Suppressor macrophage treated with lipopolysaccharide for 1 hour (primary cell): ENCODE measurements around the gene GPR137C.

Source experiments
- DNase-seq, 3 donors: peaks; one replicate each; pipeline ENCODE4 v3.0.0-alpha.2; 2020 to 2022

The GPR137C gene, protein sequence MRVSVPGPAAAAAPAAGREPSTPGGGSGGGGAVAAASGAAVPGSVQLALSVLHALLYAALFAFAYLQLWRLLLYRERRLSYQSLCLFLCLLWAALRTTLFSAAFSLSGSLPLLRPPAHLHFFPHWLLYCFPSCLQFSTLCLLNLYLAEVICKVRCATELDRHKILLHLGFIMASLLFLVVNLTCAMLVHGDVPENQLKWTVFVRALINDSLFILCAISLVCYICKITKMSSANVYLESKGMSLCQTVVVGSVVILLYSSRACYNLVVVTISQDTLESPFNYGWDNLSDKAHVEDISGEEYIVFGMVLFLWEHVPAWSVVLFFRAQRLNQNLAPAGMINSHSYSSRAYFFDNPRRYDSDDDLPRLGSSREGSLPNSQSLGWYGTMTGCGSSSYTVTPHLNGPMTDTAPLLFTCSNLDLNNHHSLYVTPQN

DNA sequence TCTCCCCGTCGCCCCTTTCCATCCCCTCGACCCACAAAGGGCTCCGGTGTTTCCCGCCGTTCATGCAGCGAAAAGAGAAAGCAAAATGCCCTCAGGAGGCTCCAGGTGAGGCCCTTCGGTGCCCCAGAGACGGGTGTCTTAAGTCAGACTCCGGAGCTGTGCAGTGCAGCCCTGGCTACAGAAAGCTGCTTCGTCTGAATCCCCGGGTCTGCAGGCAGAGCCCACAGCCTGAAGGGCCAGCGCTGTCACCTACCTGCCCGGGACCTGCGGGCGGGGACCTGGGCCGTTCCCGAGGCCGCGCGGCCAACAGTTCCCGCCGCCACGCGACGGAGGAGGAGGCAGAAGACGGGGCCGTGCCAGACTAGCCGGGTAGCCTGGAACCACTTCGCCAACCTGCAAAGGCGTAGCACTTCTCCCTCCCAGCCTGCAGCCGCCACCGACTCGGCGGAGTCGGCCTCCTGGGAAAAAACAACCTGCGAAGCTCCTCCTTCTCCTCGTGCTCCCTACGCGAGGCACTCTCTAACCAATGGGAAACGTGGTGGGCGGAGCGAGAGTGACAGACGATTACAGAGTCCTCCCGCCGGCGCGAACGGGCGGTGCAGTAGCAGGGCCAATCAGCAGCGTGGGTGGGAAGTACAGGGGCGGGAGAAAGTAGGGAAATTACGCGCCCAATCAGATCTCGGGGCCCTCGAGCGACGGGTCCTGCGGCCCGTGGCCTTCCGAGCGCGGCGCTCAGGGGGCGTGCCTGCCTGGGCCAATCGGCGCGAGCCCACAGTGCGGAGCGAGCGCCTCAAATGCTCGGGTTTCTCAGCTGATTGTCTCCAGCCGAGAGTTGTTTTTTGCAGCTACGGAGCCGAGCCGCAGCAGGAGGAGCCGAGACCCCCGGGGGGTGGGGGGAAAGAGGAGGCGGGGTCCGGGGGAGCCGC, at the start of gene GPR137C, which contains the start of gene TXNDC16:
Gene GPR137C (plus strand): TSS at position 774 of the 926 bp plus-strand sequence. CDS start 312 bp downstream, outside the sequence.
Gene TXNDC16 (minus strand): TSS at position 443 of the 926 bp plus-strand sequence. CDS start 8,948 bp downstream, outside the sequence.
- DNase-seq = peak; percentile 100

DNA sequence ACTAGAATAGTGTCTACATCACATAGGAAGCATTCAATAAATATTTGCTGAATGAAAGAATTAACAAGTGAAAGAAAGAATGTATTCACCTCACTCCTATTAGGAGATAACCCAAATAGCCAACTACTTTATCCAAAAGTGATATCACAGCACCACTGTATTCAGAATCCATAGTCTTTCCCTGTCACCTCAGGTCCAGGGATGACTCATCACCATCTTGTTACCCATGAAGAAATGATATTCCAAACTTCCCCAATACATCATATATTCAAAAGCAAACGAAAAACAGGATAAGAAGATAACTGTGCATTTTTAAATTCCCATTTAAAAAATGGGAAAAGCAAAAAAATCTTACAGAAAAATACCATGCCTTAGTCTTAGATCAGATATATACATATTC, 39.4 kb upstream of the GPR137C start:
- DNase-seq = peak in 1 of 3 donors; percentile 3

DNA sequence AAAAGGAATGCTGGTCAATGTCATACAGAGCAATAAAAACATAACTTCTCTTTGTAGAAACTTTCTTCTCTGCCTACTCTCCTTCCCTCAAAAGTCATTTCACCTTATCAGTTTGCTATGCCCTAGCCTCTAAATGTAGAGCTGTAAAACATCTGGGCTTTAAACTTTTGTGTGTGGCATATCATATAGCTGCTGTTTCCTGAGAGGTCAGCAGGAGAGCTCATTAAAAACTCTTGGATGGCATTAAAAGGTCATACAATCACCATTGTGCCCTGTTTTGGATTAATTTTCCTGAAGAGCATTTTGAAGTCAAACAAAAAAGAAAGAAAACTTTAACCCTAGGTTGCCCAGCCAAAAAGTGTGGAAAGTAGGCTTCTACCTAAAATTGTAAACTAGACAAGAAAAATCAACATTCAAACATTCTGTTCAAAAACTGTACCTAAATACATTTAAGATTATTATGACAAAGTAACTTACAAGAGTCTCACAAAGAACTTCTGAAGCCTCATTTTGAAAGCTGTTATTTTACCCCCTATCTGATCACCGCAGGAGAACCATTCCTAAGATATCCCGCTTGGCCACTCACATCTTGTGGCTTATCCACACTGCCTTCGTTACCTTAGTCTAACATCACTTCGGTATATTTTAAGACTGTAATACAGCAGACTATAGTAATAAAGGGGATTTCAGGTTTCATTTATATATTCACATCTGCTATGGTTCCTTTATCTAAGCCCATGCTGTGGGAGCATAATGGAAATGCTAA, 38.4 kb upstream of the GPR137C start:
- no peak for DNase-seq

DNA sequence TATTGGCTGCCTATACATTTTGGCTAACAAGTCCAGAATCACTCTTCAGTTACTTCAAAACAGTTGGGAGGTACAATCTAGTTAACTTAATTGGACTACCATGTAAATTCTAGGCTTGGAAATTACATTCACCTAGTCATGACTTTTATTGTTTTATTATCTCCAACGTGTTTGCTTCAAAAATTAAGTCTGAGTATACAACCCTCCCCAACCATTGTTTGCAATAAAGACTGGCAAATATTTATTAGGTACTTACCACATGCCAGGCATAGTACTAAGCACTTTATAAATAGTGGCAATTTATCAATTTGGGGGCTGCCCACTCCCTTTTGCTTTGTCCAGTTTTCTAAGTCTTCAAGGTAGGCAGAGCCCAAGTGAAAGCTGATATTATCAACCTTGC, 30.6 kb upstream of the GPR137C start:
- DNase-seq = no peak

DNA sequence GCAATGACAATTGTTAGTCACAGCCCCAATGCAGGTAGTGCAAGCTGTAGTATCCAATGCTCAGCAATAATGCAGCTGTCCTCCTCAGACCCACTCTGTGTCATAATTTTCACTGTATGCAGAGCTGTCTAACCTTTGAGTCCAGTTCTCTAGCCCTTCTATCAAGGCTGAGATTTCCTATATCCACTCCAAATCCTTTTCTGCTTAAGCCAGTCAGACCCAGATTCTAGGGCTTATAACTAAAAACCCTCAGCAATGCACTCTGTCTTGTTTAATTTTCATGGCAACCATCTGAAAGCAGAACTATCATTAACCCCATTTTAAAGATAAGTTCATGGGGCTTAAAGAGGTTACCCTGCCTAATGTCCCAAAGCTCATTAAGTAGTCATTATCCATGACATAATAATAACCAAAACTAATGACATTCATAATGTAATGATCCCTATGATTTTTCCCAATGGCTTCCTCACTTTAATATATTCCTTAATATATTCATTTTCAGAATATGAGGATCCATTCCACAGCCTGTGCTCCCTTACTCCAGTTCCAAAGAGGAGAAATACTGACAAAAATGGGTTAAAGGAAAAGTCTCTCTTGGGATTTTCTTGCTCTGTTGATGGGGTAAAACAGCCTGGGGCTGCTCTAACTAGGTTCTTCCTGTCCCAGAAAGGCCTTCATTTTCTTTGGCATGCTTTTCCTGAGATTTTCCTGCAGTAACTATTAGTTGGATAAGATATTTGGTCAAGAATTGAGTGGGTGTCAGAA, 29.9 kb upstream of the GPR137C start:
- no peak for DNase-seq

DNA sequence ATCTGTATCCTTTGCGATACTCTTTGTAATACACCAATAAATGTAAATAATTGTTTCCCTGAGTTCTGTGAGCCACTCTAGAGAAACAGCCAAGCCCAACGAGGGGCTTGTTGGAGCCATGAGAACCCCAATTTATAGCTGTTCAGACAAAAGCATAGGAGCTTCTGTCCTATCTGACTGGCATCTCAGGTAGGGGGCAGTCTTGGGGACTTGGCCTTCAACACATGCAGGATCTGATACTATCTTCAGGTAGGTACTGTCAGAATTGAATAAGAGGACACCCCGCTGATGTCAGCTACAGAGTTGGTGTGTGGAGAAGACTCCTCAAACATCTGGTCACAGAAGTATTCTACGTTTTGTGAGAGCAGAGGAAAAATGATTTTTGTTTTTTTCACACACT, 25.6 kb upstream of the GPR137C start:
- DNase-seq = no peak

DNA sequence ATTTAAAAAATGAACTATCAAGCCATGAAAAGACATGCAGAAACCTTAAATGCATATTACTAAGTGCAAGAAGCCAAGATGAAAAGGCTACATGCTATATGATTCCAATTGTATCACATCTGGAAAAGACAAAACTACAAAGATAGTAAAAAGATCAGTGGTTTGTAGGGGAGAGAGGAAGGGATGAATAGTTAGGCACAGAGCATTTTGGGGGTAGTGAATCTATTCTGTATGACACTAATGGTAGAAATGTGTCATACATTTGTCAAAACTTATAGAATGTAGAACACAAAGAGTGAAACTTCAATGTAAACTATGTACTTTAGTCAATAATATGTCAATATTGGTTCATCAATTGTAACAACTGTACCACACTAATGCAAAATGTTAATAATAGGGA, 21.2 kb upstream of the GPR137C start:
- no peak for DNase-seq

DNA sequence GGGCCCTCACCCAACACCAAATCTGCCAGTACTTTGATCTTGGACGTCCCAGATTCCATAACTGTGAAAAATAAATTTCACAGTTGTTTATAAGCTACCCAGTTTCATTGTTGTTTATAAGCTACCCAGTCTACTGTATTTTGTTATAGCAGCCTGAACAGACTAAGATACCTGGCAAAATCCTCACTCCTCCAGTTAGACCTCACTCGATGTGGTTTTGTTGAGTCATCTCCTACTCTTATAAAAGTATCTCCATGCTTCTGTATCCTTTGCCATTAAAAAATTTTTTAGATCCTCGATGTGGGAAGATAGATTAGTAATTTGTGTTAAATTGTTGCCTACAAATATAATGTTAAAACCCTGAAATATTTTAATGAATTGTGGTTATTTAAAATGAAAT, 16.4 kb upstream of the GPR137C start:
- no peak for DNase-seq

DNA sequence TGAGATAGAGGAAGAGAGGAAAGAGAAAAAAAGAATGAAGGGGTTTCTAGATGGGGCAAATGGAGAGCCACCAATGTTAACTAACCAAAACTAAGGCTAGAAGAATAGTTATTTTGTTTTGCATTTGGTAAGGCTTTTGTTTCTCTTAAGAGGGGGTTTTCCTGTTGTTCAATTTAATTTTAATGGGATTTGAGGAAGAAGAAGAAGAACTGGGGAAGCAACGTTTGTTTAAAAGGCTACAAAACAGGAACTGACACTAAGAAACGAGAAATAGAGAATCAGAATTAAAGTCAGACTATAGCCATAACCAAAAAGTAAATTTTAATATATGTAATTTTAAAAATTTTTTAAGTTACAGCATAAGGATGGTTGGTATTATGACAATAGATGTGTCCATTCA, 14.0 kb upstream of the GPR137C start:
- peak; percentile 27 to 61 (median 58) for DNase-seq

DNA sequence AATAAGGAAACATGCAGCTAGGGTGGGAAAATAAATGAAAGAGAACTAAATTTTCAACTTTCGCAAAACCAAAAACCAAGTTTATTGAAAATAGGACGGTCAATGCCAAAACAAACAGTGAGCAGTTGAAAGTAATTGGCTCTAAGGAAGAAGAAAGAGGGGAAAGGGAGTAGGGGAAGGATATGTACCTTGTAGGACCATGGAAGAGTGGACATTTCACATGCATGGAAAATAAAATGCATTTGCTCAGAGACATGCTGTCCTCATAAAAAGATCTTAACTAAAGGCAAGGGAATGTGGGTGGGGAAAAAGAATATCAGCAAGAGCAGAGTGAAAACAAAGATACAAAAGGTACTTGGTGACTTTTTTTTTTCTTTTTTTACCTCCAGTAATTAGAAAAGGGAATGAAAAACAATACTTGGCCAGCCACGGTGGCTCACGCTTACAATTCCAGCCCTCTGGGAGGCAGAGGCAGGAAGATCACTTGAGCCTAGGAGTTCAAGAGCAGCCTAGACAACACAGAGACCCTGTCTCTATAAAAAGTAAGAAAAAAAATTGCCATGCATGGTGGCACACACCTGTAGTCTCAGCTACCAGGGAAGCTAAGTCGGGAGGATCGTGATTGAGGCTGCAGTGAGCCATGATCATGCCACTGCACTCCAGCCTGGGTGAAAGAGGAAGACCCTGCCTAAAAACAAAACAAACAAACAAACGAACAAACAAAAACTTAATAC, 6.9 kb upstream of the GPR137C start:
- no peak for DNase-seq

DNA sequence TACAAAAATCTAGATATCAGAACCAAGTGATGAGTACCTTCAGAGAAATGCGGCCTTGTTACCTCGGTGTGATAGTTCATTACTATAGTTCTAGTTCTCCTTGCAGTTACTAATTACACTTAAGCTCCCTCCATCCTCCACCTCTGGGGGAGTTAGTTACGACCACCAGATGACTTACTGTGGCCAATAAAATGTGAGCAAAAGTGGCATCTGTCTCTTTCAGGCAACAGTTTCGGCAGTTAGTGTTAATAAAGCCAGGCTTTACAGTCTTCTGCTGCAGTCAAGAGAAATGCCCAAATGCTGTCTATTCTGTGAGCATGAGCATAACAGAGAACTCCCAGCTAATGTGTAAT, 6.3 kb upstream of the GPR137C start:
- no peak for DNase-seq

DNA sequence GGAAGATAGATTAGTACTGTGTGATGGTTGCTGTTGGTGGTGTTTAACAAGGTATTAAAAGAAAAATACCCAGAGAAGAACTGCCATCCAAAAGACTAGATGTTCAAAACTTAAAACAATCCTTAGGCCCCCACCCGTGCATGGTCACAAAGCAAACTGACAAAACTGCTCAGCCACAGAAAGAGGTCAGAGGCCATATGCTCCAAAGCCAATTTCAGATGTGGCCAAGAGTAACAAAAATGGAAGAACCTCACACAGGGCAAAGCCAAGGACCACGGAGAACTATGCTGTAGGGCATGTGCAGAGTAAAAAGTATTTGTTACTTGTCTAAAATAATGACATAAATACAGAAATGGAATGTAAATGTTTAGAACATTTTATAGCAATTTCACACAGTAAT, 5.6 kb upstream of the GPR137C start:
- no peak for DNase-seq

DNA sequence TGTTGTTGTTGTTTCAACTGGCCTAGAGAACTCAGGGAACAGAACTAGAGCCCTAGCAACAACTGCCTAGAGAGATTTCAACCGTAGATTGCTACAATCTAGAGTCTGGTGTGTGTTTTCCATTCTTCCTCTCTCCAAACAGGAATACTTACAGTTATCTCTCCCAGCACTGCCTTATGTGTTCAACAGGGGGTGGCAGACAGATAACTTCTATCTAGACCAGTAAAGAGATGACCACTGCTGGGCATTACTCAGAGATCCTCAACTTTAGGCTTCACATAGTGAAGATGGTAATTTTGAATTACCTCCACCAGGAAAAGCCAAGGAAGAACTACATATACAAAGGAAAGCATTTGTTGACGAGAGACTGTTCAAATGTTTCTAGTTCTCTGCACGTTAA, 5.1 kb upstream of the GPR137C start:
- no peak for DNase-seq

DNA sequence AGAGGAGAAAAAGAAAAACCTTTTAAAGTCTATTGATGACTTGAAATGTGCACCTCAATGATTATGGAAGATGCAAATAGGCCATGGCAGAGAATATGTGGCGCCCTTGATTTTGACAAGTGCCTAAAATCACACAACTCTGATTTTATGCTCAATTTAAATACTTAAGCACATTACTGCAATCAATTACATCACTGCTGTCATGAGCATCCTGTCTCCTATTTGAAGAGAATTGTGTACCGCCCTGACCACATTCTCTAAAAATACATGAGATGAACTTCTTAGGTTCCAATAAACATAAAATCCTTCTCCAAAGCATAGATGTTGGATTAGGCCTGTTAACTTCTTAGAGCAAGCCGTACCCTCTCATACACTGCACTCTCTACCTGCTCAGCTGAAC, 2.0 kb upstream of the GPR137C start:
- DNase-seq = no peak

DNA sequence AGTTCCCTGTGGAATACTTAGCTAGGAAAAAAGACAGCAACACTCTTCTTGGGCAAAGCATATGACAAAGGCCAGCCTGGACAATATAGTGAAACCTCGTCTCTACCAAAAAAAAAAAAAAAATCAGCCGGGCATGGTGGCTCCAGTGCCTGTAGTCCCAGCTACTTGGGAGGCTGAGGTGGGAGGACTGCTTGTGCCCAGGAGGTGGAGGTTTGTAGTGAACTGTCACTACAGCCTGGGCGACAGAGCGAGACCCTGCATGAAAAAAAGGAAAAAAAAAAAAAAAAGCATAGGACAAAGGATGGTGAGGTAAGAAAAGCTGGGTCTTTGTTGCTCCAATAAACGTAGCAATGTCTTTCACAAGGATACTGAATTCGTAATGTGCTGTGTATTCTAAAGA, 1.4 kb upstream of the GPR137C start:
- no peak for DNase-seq

DNA sequence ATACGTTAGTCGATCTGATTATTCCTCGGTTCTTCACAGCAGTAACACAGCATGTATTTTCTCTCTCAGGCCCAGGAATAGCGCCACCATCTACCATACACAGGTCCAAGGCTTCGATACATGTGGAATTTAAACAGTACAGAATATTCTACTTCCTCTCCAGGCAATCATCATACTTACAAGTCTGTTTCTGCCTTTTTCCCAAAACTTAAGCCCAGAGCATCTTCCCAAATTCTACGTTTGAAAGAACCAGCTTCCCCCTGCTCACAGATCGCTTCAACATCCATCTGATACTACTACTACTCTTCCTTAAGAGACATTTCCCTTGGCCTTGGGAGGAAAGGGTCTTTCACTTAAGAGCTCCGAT, 957 bp upstream of the GPR137C start:
- peak; percentile 17 to 29 (median 25) for DNase-seq

DNA sequence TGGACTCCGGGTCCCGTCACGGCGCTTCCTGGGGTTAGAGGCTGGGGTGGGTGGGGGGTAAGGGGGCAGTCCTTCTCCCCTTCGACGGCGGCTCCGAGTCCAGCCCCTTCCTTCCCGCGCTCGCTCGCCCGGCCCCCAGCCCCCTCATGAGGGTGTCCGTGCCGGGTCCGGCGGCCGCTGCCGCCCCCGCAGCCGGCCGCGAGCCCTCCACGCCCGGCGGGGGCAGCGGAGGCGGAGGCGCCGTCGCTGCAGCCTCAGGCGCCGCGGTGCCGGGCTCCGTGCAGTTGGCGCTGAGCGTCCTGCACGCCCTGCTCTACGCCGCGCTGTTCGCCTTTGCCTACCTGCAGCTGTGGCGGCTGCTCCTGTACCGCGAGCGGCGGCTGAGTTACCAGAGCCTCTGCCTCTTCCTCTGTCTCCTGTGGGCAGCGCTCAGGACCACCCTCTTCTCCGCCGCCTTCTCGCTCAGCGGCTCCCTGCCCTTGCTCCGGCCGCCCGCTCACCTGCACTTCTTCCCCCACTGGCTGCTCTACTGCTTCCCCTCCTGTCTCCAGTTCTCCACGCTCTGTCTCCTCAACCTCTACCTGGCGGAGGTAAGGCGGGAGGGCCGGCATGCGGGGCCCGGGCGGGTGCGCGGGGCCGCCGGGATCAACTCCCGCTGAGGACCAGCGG, 500 bp downstream of the GPR137C start:
- DNase-seq = peak; percentile 24 to 69 (median 46)

DNA sequence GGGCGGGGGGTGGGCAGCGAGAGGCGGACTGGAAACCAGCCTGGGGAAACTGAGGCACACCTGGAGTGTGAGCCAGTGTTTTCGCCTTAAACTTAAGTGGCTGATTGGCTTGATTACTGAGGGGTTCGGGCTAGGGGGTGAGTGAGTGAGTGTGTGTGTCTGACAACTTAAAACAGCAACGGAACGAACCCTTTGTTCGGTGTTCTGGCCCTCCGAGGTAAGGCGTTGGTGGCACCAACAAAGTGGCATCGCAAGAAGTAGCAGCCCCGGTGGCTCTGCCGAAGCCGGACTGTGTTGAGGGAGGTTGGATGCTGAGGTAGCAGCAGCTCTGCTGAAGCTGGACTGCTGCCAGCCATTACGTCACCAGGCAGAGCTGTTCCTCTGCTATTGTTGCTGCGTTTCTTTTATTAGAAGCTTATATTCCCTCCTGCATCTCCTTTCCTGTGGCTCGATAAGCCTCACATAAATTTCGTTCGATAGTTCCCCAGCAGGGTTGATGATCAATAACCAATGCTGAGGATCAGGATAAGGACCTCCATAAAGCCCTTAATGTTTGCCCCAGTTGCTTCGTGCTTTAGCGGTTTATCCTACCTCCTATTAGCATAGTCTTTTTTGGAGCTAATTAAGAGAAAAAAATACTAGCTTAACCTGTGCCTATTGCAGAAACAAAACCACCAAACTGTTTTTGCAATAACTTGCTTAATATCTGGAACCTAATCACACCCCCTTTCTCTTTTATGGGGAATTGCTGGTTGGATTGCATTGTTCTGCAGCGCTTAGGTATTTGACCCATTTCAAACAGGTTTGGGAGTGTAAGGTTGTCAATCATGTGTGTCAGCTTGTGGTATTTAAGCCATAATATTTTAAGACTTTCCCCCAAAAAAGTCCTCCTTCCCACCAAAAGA, 1.3 kb downstream of the GPR137C start:
- DNase-seq = peak; percentile 82 to 90 (median 83)

DNA sequence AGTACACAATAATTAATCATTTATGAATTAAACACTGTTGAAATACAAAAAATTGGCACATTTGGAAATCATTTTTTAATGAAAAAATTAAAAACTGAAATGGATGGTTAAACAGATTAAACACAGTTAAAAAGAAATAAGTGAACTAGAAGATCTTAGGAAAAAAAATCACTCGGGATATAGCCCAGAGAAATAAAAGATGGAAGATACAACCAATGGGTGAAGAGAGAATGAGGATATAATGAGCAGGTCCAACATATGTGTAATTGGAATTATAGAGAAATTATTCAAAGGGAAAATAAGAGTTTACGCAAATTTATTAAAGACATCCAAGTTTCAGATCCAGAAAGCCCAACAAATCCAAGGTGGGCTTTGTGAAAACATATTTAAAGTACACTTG, 6.1 kb downstream of the GPR137C start:
- no peak for DNase-seq

DNA sequence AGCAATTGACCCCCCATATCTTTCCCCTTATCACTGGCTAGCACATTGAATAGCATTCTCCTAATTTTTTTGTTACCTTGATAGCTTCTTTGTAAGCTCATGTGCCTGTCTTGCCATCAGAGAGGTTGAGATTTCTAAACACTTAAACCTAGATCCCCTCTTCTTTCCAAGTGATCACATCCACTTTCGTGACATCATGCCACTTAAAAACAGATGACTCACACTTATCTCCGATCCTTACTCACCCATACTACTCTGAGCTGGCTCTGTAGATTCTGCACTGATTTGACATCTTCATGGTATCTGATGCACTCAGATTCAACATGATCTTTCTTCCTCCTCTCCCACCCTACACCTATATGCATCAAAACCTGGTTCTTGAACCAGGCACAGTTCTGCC, 10.5 kb downstream of the GPR137C start:
- peak in 1 of 3 donors; percentile 17 for DNase-seq
